D341Med (cell line): ENCODE data around the gene STXBP6.

Source experiments
- DNase-seq: peaks from one replicate; pipeline ENCODE4 v3.0.0; 2012; ENCODE audit warnings: low spot score

The STXBP6 gene

GRCh38 chr14:24915958-24916595 lies 133.9 kb downstream of the STXBP6 start:
- DNase-seq = no peak

DNA sequence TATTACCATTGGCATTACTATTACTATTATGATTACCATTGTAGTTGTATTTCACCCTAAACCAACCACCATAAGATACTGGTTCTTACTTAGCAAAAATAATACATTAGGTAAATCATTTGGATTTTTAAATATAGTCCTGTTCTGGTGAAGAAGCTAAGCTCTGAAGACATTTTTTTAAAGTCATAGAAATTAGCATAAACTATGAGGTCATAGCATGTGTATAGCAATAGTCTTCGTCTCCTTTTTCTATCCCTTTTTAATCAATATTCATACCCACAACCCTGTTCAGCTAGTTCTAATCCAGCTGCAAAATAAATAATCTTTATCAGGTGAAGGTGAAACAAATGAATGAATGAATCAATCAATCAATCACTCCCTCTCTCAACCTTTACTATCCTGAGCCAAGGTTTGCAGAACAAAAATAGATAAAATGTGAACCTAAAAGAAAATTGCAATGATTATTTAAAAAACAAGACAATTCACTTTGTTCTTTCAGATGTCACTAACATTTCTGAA lies 134.5 kb downstream of the STXBP6 start:
- no peak for DNase-seq

GRCh38 chr14:24913746-24914145 lies 136.2 kb downstream of the STXBP6 start:
- DNase-seq = no peak

DNA sequence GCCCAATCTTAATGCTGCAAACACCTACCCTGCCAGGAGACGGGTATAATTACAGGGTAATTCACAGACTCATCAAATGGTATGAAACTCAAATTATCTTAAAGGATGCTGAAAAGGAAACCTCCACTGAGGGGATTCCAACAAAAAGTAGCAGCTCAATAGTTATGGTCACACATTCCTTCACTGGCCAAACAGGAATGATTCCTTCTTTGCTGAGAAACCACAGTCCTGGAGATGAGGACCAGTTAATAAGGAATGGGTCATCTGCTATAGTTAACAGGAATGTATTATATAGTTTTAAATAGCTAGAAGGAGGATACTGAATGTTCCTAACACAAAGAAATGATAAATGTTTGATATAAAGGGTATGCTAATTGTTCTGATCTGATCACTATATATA lies 136.9 kb downstream of the STXBP6 start:
- no peak for DNase-seq

GRCh38 chr14:24911324-24912109 lies 138.4 kb downstream of the STXBP6 start:
- DNase-seq = no peak

GRCh38 chr14:24910408-24910986 lies 139.4 kb downstream of the STXBP6 start:
- DNase-seq = no peak

DNA sequence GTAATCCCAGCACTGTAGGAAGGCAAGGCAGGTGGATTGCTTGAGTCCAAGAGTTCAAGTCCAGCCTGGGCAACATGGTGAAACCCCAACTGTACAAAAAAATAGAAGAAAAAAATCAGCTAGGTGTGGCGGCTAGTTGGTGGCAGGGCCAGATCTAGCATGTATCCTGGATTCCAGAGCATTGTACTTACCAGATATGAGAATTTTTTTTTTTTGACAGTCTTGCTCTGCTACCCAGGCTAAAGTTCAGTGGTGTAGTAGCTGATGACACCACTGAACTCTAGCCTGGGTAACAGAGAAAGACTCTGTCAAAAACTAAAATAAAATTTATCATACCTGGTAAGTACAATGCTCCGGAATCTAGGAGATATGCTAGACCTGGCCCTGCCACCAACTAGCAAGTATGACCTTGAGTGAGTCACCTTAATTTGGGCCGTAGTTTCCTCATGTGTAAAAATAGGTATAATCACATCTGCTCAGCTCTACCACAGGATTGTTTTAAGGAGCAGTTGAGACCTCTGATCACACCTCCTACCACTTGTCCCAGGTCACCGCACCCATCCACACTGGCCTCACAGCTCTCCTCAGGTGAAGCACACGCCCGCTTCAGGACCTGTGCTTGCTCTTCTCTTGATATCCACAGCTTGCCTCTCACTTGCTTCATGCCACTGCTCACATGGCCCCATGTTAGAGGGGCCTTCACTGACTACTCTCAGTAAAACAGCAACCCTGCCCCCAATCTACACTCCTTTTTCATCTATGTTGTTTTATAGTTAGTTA lies 140.2 kb downstream of the STXBP6 start:
- no peak for DNase-seq

DNA sequence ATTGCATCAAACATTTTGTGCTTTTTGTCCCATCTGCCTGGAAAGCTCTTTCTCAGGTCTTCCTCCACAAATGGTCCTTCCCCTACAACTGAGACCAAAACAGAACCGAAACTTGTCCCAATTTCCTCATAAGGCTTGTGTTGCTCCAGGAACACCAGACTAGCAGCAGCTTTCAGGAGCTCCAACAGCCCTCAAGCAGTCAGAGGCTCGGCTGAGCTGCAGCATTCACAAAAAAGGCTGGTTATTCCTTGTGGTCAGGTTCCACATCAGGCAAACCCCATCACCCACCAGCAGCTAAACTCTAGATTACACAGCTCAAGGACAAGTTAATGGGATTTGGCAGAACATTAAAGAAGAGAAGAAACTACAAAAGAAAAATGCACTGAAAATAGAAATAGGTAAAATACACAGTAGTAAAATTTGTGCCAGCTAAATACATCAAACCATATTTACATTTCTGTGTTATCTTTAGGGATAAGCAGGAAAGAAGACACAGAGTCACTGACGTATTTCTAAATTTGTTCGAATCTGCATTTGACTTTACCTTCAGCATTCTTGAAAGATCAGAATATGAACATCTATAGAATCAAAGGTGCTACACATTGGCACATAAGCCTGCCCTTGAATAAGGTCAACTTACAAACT lies 141.2 kb downstream of the STXBP6 start:
- no peak for DNase-seq

GRCh38 chr14:24904533-24904932 lies 145.4 kb downstream of the STXBP6 start:
- no peak for DNase-seq

- DNase-seq = no peak
Observed at GRCh38 chr14:24903337-24903736, 146.6 kb downstream of the STXBP6 start.

GRCh38 chr14:24900269-24901100 lies 149.5 kb downstream of the STXBP6 start:
- no peak for DNase-seq

DNA sequence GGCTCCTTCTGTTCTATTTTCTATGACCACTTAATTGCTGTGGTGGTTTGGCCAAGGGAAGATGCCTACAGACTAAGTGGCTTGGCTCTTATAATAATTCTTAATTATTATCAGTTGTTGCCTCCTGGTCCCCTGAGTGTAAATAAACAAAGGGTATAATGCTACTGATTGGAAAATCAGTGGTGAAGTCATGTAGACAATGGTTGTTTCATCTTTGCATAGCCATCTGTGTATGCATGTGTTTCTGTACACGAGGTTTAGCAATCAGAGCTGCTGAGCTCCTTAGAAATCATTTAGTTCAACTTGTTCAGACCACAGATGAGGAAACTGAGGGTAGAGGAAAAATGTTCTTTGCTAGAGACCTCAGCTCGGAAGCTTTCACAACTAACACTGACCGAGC lies 152.2 kb downstream of the STXBP6 start:
- DNase-seq = no peak

DNA sequence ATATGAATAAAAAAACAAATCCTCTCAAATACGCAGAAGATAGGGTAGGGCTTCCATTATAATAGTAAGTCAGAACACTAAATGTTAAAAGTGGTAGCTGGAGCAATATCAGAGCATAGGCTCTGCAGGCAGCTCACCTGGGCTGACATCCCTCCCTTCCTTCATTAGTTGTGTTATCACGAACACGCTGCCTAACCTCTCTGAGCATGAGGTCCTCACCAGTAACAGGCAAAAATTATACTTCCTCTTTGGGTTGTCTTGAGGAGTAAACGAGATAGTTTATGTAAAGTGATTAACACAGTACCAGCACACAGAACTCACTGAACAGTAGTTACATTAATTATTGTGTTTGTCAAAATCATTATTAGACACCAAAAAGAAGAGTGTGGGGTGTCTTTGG lies 154.3 kb downstream of the STXBP6 start:
- no peak for DNase-seq

- DNase-seq = no peak
Observed at GRCh38 chr14:24895243-24895583, 154.7 kb downstream of the STXBP6 start.

- DNase-seq = no peak
Observed at GRCh38 chr14:24894583-24895242, 155.2 kb downstream of the STXBP6 start.

DNA sequence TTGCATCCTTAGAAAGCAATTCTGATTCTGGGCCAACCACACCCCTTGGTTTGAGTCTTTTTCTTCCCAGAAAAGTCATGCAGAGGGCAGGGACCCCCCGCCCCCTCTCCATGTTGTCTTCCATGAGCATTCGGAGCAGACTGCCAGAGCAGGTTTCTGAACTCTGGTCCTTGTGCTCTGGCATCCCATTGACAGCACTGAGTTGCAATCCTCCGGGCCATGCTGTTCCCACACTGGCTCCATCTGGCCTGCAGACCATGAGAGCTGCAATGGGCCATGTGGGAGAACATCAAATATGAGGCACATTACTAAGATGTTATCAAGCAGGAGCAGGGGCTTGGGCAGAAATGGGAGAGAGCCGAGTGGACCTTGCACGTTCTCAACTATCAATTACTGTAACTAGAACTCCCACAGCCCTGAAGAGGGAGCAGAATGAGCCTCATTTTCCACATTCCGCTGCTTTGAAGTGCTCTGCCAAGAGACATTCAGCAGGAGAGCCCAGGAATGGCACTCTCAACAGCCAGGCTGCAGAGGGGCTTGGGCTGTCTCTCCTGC lies 157.4 kb downstream of the STXBP6 start:
- no peak for DNase-seq

DNA sequence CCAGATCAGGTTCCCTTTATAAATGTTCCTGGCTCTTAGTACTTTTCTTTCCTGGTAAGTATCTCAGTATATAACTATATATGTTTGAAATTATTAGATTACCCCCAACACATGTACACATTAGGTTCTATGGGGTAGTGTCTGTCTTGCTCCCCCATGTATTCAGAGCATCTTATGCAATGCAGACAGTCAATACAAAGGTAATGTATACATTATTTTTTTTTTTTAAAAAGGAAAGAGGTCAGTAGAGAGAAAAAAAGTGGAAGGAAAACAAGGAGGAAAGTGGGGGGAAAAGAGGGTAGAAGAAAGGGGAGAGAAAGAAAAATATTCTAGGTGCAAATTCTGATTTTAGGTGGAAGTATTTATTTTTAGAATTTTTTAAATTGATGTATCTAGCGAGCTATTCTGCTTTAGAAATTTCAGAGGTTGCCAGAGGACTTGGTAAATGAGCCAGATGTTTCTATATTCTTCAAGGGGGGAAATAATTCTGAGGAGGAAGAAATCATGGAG lies 157.9 kb downstream of the STXBP6 start:
- DNase-seq = no peak

DNA sequence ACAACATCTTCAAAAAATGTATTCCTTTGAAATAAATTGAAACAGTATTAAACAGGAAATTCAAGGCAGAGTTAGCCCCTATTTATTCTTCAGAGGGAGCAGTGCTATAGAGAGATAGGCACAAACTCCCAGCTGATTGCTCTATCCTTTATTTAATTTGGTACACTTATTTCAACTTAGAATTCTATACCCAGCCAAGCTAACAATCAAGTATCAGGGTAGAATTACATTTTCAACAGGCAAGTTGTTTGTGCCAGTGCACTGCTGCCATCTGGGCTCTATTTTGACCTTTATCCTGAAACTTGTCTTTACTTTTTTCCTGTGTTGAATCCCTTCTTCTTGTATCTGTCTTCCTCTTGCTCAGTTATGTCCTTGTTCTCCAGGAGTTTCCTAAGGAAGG lies 159.2 kb downstream of the STXBP6 start:
- DNase-seq = no peak

GRCh38 chr14:24889843-24890242 lies 160.1 kb downstream of the STXBP6 start:
- DNase-seq = no peak

DNA sequence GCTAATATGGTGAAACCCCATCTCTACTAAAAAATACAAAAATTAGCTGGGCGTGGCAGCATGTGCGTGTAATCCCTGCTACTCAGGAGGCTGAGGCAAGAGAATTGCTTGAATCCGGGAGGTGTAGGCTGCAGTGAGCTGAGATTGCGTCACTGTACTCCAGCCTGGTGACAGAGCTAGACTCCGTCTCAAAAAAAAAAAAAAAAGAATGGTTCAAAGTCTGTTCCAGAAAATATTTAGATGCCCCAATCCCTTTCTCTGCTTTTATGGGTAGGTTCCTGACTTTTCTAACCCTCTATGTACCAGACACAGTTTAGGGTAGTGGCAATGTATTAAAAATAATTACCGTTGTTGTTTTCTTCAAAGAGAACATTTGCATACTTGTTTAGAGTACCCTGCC lies 161.4 kb downstream of the STXBP6 start:
- DNase-seq = no peak
